PC-9 (cell line): ENCODE data around the gene PEAK1. TPM values are rescaled to one million over a fixed set of nuclear protein-coding genes. Genes with fewer than 3 reads are reported as not detected.

ENCODE experiments used
- BruUV-seq: library from RNA; stranded (reverse); fragments of 400-500 nt; replicated peaks from 2 replicates; lab custom pipeline; 2021; lab: Mats Ljungman, UMichigan
- CTCF ChIA-PET: fragments of 300-600 bp; sonication (Branson Sonifier 250); formaldehyde crosslinking; loops from one replicate; lab custom pipeline; 2022; ENCODE audit warnings: antibody characterized with exemption; lab: Charles Lee
- POLR2A ChIA-PET: fragments of 300-600 bp; sonication (Branson Sonifier 250); formaldehyde crosslinking; loops from one replicate; lab custom pipeline; 2022; ENCODE audit warnings: antibody characterized with exemption; ENCODE audit not compliant: unreplicated experiment; lab: Charles Lee
- DNase-seq, 2 experiments: peaks; one replicate each; pipeline versions ENCODE4 v3.0.0 to v3.0.0-alpha.2; 2015 to 2022; ENCODE audit warnings: mixed read lengths in 1 of 2
- H2AFZ ChIP-seq: fragments of 200-600 bp; sonication (generic); 2 replicates; pipeline ENCODE4 v1.8.1; 2017; ENCODE audit warnings: antibody characterized with exemption
- H3F3A ChIP-seq: fragments of 200-600 bp; sonication (generic); 2 replicates; pipeline ENCODE4 v1.8.1; 2017; ENCODE audit warnings: antibody characterized with exemption, mild to moderate bottlenecking, low read depth; ENCODE audit not compliant: insufficient read depth
- H3K27ac ChIP-seq: fragments of 200-600 bp; sonication (generic); 2 replicates; pipeline ENCODE4 v1.6.1; 2016; ENCODE audit warnings: mixed run types
- H3K27me3 ChIP-seq: fragments of 200-600 bp; sonication (generic); 2 replicates; pipeline ENCODE4 v1.6.1; 2016; ENCODE audit warnings: low read depth, mixed run types; ENCODE audit not compliant: insufficient read depth
- H3K36me3 ChIP-seq: fragments of 200-600 bp; sonication (generic); 2 replicates; pipeline ENCODE4 v1.6.1; 2016; ENCODE audit warnings: low read depth, mixed run types
- H3K4me1 ChIP-seq: fragments of 200-600 bp; sonication (generic); replicated peaks from 2 replicates; pipeline ENCODE4 v1.6.1; 2016; ENCODE audit warnings: mixed run types; ENCODE audit not compliant: insufficient read depth
- H3K4me2 ChIP-seq: fragments of 200-600 bp; sonication (generic); 2 replicates; pipeline ENCODE4 v1.6.1; 2017; ENCODE audit warnings: mixed run types
- H3K4me3 ChIP-seq: fragments of 200-600 bp; sonication (generic); 2 replicates; pipeline ENCODE4 v1.6.1; 2016; ENCODE audit warnings: mixed run types
- H3K79me2 ChIP-seq: fragments of 200-600 bp; sonication (generic); 2 replicates; pipeline ENCODE4 v1.6.1; 2017; ENCODE audit warnings: low read depth, mixed run types
- H3K9me2 ChIP-seq: fragments of 200-600 bp; sonication (generic); 2 replicates; pipeline ENCODE4 v1.8.1; 2017; ENCODE audit warnings: mild to moderate bottlenecking; ENCODE audit not compliant: insufficient read depth
- H3K9me3 ChIP-seq: fragments of 200-600 bp; sonication (generic); 2 replicates; pipeline ENCODE4 v1.8.1; 2016; ENCODE audit warnings: low read depth; ENCODE audit not compliant: insufficient read depth
- H4K20me1 ChIP-seq: fragments of 200-600 bp; sonication (generic); 2 replicates; pipeline ENCODE4 v1.8.1; 2017; ENCODE audit not compliant: insufficient read depth
- EZH2 ChIP-seq: fragments of 200-600 bp; sonication (generic); IDR thresholded peaks from 2 replicates; pipeline ENCODE4 v1.8.0; 2017; ENCODE audit warnings: antibody characterized with exemption, low read depth
- intact Hi-C: fragments of 100-400 bp; cut with micrococcal nuclease; formaldehyde crosslinking; loops from one replicate; pipeline ENCODE4 v1.10.0; 2022; ENCODE audit not compliant: unreplicated experiment
- total RNA-seq: library from RNA; stranded (reverse); gene quantifications from 2 replicates; pipeline ENCODE4 v1.2.3, GENCODE V29; 2021
- TF ChIP-seq, protein P1 (sequence below): fragments of 200-600 bp; sonication (generic); conservative IDR thresholded peaks from 2 replicates; pipeline ENCODE4 v1.6.1; 2017; ENCODE audit warnings: mixed run types, antibody characterized with exemption, mild to moderate bottlenecking, moderate library complexity

The PEAK1 gene
- total RNA-seq, 1 experiment from 2014 or later, result 20.7 TPM

DNA sequence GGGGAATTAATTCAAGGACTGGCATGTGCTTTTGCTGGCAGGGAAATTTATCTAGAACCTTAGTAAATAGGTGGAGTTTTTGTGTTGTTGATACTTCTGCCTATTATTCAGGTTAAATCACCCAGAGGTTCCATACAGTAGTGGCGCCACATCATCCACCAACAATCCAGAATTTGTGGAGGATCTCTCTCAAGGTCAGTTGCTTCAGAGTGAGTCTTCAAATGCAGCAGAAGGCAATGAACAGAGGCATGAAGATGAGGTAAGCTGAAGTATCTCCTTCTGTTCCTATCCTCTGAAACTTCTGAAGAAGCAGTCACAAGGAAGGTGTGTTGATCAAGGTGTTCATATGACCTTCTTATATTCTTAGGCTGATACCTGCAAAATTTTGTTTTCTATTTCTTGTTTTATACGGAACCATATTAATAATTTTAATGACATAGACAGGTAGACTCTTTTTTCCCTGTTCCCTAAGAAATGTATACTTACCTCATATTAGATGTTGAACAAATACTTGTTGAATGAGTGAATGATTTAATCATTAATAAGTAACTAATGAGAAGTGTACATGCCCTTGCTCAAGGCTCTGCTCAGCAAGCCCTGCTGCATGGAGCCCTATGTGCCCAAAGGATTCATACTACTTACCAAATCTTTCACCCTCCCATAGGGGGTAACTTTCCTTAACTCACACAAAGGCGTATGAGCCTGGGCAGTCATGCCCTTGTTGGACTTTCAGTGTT lies 44.4 kb upstream of the PEAK1 start:
- no peak overlapping the region for H3K4me3 ChIP-seq
- H3K9me2 ChIP-seq, result no peaks in the 10 kb centered on the region
- no peaks in the 10 kb centered on the region for H3K79me2 ChIP-seq
- H3F3A ChIP-seq, result no peaks in the 10 kb centered on the region
- ChIA-PET POLR2A (no interaction called here), CTCF (no interaction called here)
- no peak overlapping the region for H3K27ac ChIP-seq
- H3K36me3 ChIP-seq, result 0 out of 2 replicates have a peak, but pooled peaks cover 16% of the 10 kb centered on the region
- no peaks in the 10 kb centered on the region for H4K20me1 ChIP-seq
- no peak overlapping the region for H2AFZ ChIP-seq
- no peak for DNase-seq
- TF ChIP-seq, protein P1, sequence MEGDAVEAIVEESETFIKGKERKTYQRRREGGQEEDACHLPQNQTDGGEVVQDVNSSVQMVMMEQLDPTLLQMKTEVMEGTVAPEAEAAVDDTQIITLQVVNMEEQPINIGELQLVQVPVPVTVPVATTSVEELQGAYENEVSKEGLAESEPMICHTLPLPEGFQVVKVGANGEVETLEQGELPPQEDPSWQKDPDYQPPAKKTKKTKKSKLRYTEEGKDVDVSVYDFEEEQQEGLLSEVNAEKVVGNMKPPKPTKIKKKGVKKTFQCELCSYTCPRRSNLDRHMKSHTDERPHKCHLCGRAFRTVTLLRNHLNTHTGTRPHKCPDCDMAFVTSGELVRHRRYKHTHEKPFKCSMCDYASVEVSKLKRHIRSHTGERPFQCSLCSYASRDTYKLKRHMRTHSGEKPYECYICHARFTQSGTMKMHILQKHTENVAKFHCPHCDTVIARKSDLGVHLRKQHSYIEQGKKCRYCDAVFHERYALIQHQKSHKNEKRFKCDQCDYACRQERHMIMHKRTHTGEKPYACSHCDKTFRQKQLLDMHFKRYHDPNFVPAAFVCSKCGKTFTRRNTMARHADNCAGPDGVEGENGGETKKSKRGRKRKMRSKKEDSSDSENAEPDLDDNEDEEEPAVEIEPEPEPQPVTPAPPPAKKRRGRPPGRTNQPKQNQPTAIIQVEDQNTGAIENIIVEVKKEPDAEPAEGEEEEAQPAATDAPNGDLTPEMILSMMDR, result no peak
- TF ChIP-seq EZH2, result no peak
- no TSS peak for BruUV-seq
- no peaks in the 10 kb centered on the region for H3K27me3 ChIP-seq
- no peak overlapping the region for H3K4me2 ChIP-seq
- H3K4me1 ChIP-seq, result no peaks in the 10 kb centered on the region
- intact Hi-C loops, result no loop called here
- H3K9me3 ChIP-seq, result no peaks in the 10 kb centered on the region

DNA sequence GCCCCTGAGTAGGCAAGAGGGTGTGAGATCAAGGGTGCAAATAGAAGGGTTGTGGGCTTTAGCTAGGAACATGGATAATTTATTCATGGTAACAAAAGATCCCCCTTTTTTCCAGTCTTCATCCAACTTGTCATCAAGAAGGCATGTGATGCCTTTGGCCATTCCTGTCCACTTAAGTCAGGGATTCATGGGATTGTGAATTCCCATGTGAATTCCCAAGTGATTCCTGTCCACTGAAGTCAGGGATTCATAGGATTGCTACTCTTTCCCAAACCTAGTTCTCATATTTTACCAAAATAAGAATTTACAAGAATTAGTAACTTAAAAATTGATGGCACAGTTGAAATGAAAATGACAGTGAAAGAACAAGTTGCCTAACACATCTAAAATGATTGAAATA lies 41.6 kb upstream of the PEAK1 start:
- Histone ChIP-seq H3K79me2 (no peaks in the 10 kb centered on the region), H3K9me2 (no peaks in the 10 kb centered on the region), H3F3A (no peaks in the 10 kb centered on the region), H3K27ac (no peak overlapping the region), H3K4me1 (no peaks in the 10 kb centered on the region), H3K4me2 (no peak overlapping the region), H4K20me1 (no peaks in the 10 kb centered on the region), H2AFZ (no peak overlapping the region), H3K9me3 (no peaks in the 10 kb centered on the region), H3K4me3 (no peak overlapping the region), H3K36me3 (peaks cover 19% of the 10 kb centered on the region; the same call in 1 of the 2 replicates), H3K27me3 (no peaks in the 10 kb centered on the region)
- intact Hi-C loops, result no loop called here
- POLR2A ChIA-PET, result no interaction called here
- TF ChIP-seq, protein P1, result no peak
- no peak for TF ChIP-seq EZH2
- CTCF ChIA-PET, result no interaction called here
- BruUV-seq, result no TSS peak
- no peak for DNase-seq

DNA sequence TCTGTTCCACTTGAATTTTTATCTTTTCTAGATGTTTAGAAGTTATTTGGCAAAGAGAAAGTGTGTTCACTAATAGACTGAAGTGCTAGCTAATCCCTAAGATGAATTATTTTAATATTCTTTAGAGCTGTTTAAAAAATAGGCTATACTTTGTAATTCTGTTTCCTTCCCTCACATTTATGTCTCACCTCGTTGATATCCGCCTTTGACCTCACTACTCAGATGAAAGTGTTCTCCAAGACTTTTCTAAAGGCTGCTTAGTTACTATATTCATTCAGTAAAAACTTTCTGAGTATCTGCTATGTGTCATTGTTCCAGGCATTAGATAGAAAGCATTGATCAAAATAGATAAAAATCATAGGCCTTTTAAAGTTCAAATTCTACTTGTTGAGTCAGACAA lies 39.1 kb upstream of the PEAK1 start:
- no peaks in the 10 kb centered on the region for H4K20me1 ChIP-seq
- no peak for DNase-seq
- H3K27me3 ChIP-seq, result no peaks in the 10 kb centered on the region
- BruUV-seq, result no TSS peak
- H3K4me3 ChIP-seq, result no peak overlapping the region
- H3K36me3 ChIP-seq, result peaks cover 19% of the 10 kb centered on the region; the same call in 1 of the 2 replicates
- H3K79me2 ChIP-seq, result no peaks in the 10 kb centered on the region
- no peaks in the 10 kb centered on the region for H3F3A ChIP-seq
- H3K9me3 ChIP-seq, result no peaks in the 10 kb centered on the region
- H3K9me2 ChIP-seq, result no peaks in the 10 kb centered on the region
- intact Hi-C loops, result no loop called here
- H3K4me2 ChIP-seq, result no peak overlapping the region
- ChIA-PET POLR2A (no interaction called here), CTCF (no interaction called here)
- no peak overlapping the region for H2AFZ ChIP-seq
- TF ChIP-seq, protein P1, result no peak
- TF ChIP-seq EZH2, result no peak
- peaks cover 10% of the 10 kb centered on the region for H3K4me1 ChIP-seq
- no peak overlapping the region for H3K27ac ChIP-seq
